Panc1 (cell line): Measurements from ENCODE around the gene DNER.
"Not testable (repeated sequence)": the region's sequence is repeated elsewhere in the genome, so short reads cannot be mapped to it uniquely, and the experiment has no call there.

Source experiments
- POLR2AphosphoS5 ChIP-seq: IDR thresholded peaks from 2 replicates; pipeline ENCODE4 v1.6.1; 2012; ENCODE audit warnings: mild to moderate bottlenecking, low read depth, low read length, moderate library complexity
- SIN3A ChIP-seq: IDR thresholded peaks from 2 replicates; pipeline ENCODE4 v1.6.1; 2012; ENCODE audit warnings: low read depth, mild to moderate bottlenecking, low read length, moderate library complexity, borderline replicate concordance; ENCODE audit not compliant: insufficient read depth
- TF ChIP-seq, protein P1 (sequence below): fragments of 450-650 bp; IDR thresholded peaks from 2 replicates; pipeline ENCODE4 v1.5.1; 2017; ENCODE audit warnings: mild to moderate bottlenecking
- TF ChIP-seq, protein P2 (sequence below), 2 experiments: IDR thresholded peaks; 2 replicates each; pipeline ENCODE4 v1.6.1; 2011 to 2012; ENCODE audit warnings: low read depth in 2 of 2, control low read depth in 1 of 2, low read length in 1 of 2, mild to moderate bottlenecking in 1 of 2, moderate library complexity in 1 of 2; ENCODE audit not compliant: insufficient read depth in 1 of 2

DNA sequence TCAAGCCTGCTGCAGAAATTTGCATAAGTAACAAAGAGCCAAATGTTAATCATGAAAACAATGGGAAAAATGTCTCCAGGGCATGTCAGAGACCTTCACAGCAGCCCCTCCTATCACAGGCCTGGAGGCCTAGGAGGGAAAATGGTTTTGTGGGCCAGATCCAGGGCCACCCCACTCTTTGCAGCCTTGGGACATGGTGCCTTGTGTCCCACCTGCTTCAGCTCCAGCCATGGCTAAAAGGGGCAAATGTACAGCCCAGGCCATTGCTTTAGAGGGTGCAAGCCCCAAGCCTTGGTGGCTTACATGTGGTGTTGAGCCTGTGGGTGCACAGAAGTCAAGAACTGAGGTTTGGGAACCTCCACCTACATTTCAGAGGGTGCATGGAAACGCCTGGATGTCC lies 20.5 kb downstream of the DNER start:
- not testable (repeated sequence) for TF ChIP-seq POLR2AphosphoS5, SIN3A
- TF ChIP-seq, protein P1, sequence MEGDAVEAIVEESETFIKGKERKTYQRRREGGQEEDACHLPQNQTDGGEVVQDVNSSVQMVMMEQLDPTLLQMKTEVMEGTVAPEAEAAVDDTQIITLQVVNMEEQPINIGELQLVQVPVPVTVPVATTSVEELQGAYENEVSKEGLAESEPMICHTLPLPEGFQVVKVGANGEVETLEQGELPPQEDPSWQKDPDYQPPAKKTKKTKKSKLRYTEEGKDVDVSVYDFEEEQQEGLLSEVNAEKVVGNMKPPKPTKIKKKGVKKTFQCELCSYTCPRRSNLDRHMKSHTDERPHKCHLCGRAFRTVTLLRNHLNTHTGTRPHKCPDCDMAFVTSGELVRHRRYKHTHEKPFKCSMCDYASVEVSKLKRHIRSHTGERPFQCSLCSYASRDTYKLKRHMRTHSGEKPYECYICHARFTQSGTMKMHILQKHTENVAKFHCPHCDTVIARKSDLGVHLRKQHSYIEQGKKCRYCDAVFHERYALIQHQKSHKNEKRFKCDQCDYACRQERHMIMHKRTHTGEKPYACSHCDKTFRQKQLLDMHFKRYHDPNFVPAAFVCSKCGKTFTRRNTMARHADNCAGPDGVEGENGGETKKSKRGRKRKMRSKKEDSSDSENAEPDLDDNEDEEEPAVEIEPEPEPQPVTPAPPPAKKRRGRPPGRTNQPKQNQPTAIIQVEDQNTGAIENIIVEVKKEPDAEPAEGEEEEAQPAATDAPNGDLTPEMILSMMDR, result not testable (repeated sequence)
- TF ChIP-seq, protein P2, sequence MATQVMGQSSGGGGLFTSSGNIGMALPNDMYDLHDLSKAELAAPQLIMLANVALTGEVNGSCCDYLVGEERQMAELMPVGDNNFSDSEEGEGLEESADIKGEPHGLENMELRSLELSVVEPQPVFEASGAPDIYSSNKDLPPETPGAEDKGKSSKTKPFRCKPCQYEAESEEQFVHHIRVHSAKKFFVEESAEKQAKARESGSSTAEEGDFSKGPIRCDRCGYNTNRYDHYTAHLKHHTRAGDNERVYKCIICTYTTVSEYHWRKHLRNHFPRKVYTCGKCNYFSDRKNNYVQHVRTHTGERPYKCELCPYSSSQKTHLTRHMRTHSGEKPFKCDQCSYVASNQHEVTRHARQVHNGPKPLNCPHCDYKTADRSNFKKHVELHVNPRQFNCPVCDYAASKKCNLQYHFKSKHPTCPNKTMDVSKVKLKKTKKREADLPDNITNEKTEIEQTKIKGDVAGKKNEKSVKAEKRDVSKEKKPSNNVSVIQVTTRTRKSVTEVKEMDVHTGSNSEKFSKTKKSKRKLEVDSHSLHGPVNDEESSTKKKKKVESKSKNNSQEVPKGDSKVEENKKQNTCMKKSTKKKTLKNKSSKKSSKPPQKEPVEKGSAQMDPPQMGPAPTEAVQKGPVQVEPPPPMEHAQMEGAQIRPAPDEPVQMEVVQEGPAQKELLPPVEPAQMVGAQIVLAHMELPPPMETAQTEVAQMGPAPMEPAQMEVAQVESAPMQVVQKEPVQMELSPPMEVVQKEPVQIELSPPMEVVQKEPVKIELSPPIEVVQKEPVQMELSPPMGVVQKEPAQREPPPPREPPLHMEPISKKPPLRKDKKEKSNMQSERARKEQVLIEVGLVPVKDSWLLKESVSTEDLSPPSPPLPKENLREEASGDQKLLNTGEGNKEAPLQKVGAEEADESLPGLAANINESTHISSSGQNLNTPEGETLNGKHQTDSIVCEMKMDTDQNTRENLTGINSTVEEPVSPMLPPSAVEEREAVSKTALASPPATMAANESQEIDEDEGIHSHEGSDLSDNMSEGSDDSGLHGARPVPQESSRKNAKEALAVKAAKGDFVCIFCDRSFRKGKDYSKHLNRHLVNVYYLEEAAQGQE (IDR thresholded peaks at IDR 0.05; ENCODE audit: insufficient read depth in 1 of 2, low read depth in 2 of 2, low read length in 1 of 2), result not testable (repeated sequence)
